PC-3 (cell line): ENCODE measurements around the gene GALNT2. TPM values are rescaled to one million over a fixed set of nuclear protein-coding genes. Genes with fewer than 3 reads are reported as not detected.

Source experiments
- ATAC-seq: fragments of 200-7000 bp; cut with Tn5 transposase; 2 replicates; pipeline ENCODE4 v1.9.1; 2020; ENCODE audit warnings: mild to moderate bottlenecking, moderate library complexity
- BruUV-seq: library from RNA; stranded (reverse); fragments of 400-500 nt; replicated peaks from 2 replicates; lab custom pipeline; 2021; lab: Mats Ljungman, UMichigan
- CTCF ChIA-PET: fragments of 300-600 bp; sonication (Branson Sonifier 250); formaldehyde crosslinking; loops from one replicate; lab custom pipeline; 2022; ENCODE audit warnings: antibody characterized with exemption; lab: Charles Lee
- POLR2A ChIA-PET: fragments of 300-600 bp; sonication (Branson Sonifier 250); formaldehyde crosslinking; loops from one replicate; lab custom pipeline; 2022; ENCODE audit warnings: antibody characterized with exemption; ENCODE audit not compliant: unreplicated experiment; lab: Charles Lee
- DNase-seq: peaks from one replicate; pipeline ENCODE4 v3.0.0-alpha.2; 2015
- H2AFZ ChIP-seq: fragments of 300-600 bp; sonication (generic); 2 replicates; pipeline ENCODE4 v1.6.0; 2016; ENCODE audit warnings: antibody characterized with exemption, low read length
- H3F3A ChIP-seq: fragments of 300-600 bp; sonication (generic); one replicate; pipeline ENCODE4 v1.6.0; 2017; ENCODE audit warnings: antibody characterized with exemption, low read length, control low read depth, mild to moderate bottlenecking; ENCODE audit not compliant: unreplicated experiment
- H3K27ac ChIP-seq: fragments of 300-600 bp; sonication (generic); 2 replicates; pipeline ENCODE4 v1.5.1; 2016; ENCODE audit warnings: mild to moderate bottlenecking, low read length
- H3K27me3 ChIP-seq: fragments of 300-600 bp; sonication (generic); 2 replicates; pipeline ENCODE4 v1.6.1; 2016; ENCODE audit warnings: low read length, mixed read lengths
- H3K36me3 ChIP-seq: fragments of 300-600 bp; sonication (generic); 2 replicates; pipeline ENCODE4 v1.6.1; 2016; ENCODE audit warnings: low read depth, mixed run types, low read length, mixed read lengths
- H3K4me1 ChIP-seq: fragments of 300-600 bp; sonication (generic); 2 replicates; pipeline ENCODE4 v1.5.1; 2016; ENCODE audit warnings: low read length; ENCODE audit not compliant: insufficient read depth
- H3K4me2 ChIP-seq: fragments of 300-600 bp; sonication (generic); 2 replicates; pipeline ENCODE4 v1.6.0; 2016; ENCODE audit warnings: low read length
- H3K4me3 ChIP-seq: fragments of 300-600 bp; sonication (generic); 2 replicates; pipeline ENCODE4 v1.5.1; 2016; ENCODE audit warnings: mild to moderate bottlenecking, low read length, mixed read lengths
- H3K79me2 ChIP-seq: fragments of 300-600 bp; sonication (generic); 2 replicates; pipeline ENCODE4 v1.6.1; 2017; ENCODE audit warnings: low read length, mixed read lengths
- H3K9ac ChIP-seq: fragments of 300-600 bp; sonication (generic); 2 replicates; pipeline ENCODE4 v1.6.0; 2016; ENCODE audit warnings: mild to moderate bottlenecking, low read length
- H3K9me2 ChIP-seq: fragments of 300-600 bp; sonication (generic); replicated peaks from 2 replicates; pipeline ENCODE4 v1.6.1; 2016; ENCODE audit warnings: mixed run types, low read length, mixed read lengths
- H3K9me3 ChIP-seq: fragments of 300-600 bp; sonication (generic); 2 replicates; pipeline ENCODE4 v1.6.1; 2016; ENCODE audit warnings: low read length, mixed read lengths
- H4K20me1 ChIP-seq: fragments of 300-600 bp; sonication (generic); 2 replicates; pipeline ENCODE4 v1.6.1; 2016; ENCODE audit warnings: low read length, mixed read lengths
- CTCF ChIP-seq: fragments of 300-600 bp; sonication (generic); conservative IDR thresholded peaks from 2 replicates; pipeline ENCODE4 v1.5.1; 2017; ENCODE audit warnings: antibody characterized with exemption, low read depth, mild to moderate bottlenecking, low read length
- EZH2 ChIP-seq: fragments of 300-600 bp; sonication (generic); IDR thresholded peaks from one replicate; pipeline ENCODE4 v1.6.1; 2017; ENCODE audit warnings: antibody characterized with exemption, mild to moderate bottlenecking, low read length; ENCODE audit not compliant: unreplicated experiment
- EZH2phosphoT487 ChIP-seq: fragments of 300-600 bp; sonication (generic); IDR thresholded peaks from 2 replicates; pipeline ENCODE4 v1.6.1; 2018; ENCODE audit warnings: mild to moderate bottlenecking, antibody characterized with exemption, low read length, borderline replicate concordance
- intact Hi-C: fragments of 100-400 bp; cut with micrococcal nuclease; formaldehyde crosslinking; loops from 2 replicates; pipeline ENCODE4 v1.9.0; 2023
- total RNA-seq: library from RNA; depleted of rRNA; stranded (reverse); fragments of >200 nt; gene quantifications from 2 replicates; pipeline ENCODE4 v1.2.3, GENCODE V29; 2014

The GALNT2 gene
- total RNA-seq, 1 experiment from 2014 or later = 182 TPM

- Histone ChIP-seq H3F3A (no peaks in the 10 kb centered on the region), H3K4me3 (no peak overlapping the region), H2AFZ (no peak overlapping the region), H3K9me3 (no peaks in the 10 kb centered on the region), H4K20me1 (no peaks in the 10 kb centered on the region), H3K4me1 (peaks cover 26% of the 10 kb centered on the region), H3K27me3 (no peaks in the 10 kb centered on the region), H3K9ac (no peak overlapping the region), H3K79me2 (peaks cover 99% of the 10 kb centered on the region), H3K27ac (no peak overlapping the region), H3K4me2 (no peak overlapping the region), H3K9me2 (no peaks in the 10 kb centered on the region), H3K36me3 (peaks cover 3% of the 10 kb centered on the region; the same call in 1 of the 2 replicates)
- TF ChIP-seq CTCF = no peak
- BruUV-seq = no TSS peak
- POLR2A ChIA-PET = no interaction called here
- CTCF ChIA-PET = no interaction called here
- intact Hi-C loops = no loop called here
- no peak for ATAC-seq
- no peak for DNase-seq
Observed at GRCh38 chr1:230126529-230127104, 59.6 kb downstream of the GALNT2 start.

- ChIA-PET POLR2A (no interaction called here), CTCF (no interaction called here)
- Histone ChIP-seq H3K27me3 (no peaks in the 10 kb centered on the region), H3K9me3 (no peaks in the 10 kb centered on the region), H3K4me2 (no peak overlapping the region), H4K20me1 (no peaks in the 10 kb centered on the region), H3K36me3 (peaks cover 3% of the 10 kb centered on the region; the same call in 1 of the 2 replicates), H3K9ac (no peak overlapping the region), H3K4me1 (peaks cover 26% of the 10 kb centered on the region), H2AFZ (no peak overlapping the region), H3K27ac (no peak overlapping the region), H3K9me2 (no peaks in the 10 kb centered on the region), H3K79me2 (peaks cover 100% of the 10 kb centered on the region), H3F3A (no peaks in the 10 kb centered on the region), H3K4me3 (no peak overlapping the region)
- BruUV-seq = no TSS peak
- TF ChIP-seq EZH2phosphoT487 = no peak
- ATAC-seq (no peak), DNase-seq (no peak)
- intact Hi-C loops = no loop called here
Observed at GRCh38 chr1:230127105-230128054, 60.3 kb downstream of the GALNT2 start.

GRCh38 chr1:230128569-230129285 is 61.7 kb downstream of the GALNT2 start:
- H3K27ac ChIP-seq = no peak overlapping the region
- no peak overlapping the region for H2AFZ ChIP-seq
- no peaks in the 10 kb centered on the region for H3F3A ChIP-seq
- peaks cover 100% of the 10 kb centered on the region for H3K79me2 ChIP-seq
- H3K9ac ChIP-seq = no peak overlapping the region
- DNase-seq (no peak), ATAC-seq (no peak)
- H3K36me3 ChIP-seq = peaks cover 3% of the 10 kb centered on the region; the same call in 1 of the 2 replicates
- peaks cover 28% of the 10 kb centered on the region for H3K4me1 ChIP-seq
- TF ChIP-seq CTCF (no peak), EZH2 (no peak), EZH2phosphoT487 (no peak)
- CTCF ChIA-PET = interaction anchor here (0.6 kb wide), 1 partner anchor 513 kb away, joined by 4 read pairs; no protein-coding TSS in a partner anchor
- POLR2A ChIA-PET = no interaction called here
- intact Hi-C loops = no loop called here
- H3K27me3 ChIP-seq = no peaks in the 10 kb centered on the region
- H3K9me3 ChIP-seq = no peaks in the 10 kb centered on the region
- H3K4me2 ChIP-seq = no peak overlapping the region
- H3K4me3 ChIP-seq = no peak overlapping the region
- BruUV-seq = no TSS peak
- H3K9me2 ChIP-seq = no peaks in the 10 kb centered on the region
- H4K20me1 ChIP-seq = no peaks in the 10 kb centered on the region
